GM13977 (cell line): ENCODE results near the gene ST6GALNAC3.
"Not testable (repeated sequence)": the region's sequence is repeated elsewhere in the genome, so short reads cannot be mapped to it uniquely, and the experiment has no call there.

ENCODE experiments used
- DNase-seq: peaks from one replicate; pipeline ENCODE4 v3.0.0; 2012; ENCODE audit warnings: low spot score
- CTCF ChIP-seq: IDR thresholded peaks from 2 replicates; pipeline ENCODE4 v1.5.1; 2012; ENCODE audit warnings: mild to moderate bottlenecking, control low read depth; ENCODE audit not compliant: insufficient read depth; ENCODE audit errors: extremely low read depth, missing control alignments
- in situ Hi-C: fragments of 300-500 bp; cut with MboI; formaldehyde crosslinking; loops from one replicate; pipeline ENCODE4 v1.12.0; 2022; ENCODE audit warnings: low sequenced_read_pairs, low pct_unique_long_range_greater_than_20kb, mixed read lengths, inconsistent platforms; ENCODE audit not compliant: unreplicated experiment

Gene ST6GALNAC3

GRCh38 chr1:76086597-76086996, 12.1 kb downstream of the ST6GALNAC3 start:
- in situ Hi-C loops = no loop called here

DNA sequence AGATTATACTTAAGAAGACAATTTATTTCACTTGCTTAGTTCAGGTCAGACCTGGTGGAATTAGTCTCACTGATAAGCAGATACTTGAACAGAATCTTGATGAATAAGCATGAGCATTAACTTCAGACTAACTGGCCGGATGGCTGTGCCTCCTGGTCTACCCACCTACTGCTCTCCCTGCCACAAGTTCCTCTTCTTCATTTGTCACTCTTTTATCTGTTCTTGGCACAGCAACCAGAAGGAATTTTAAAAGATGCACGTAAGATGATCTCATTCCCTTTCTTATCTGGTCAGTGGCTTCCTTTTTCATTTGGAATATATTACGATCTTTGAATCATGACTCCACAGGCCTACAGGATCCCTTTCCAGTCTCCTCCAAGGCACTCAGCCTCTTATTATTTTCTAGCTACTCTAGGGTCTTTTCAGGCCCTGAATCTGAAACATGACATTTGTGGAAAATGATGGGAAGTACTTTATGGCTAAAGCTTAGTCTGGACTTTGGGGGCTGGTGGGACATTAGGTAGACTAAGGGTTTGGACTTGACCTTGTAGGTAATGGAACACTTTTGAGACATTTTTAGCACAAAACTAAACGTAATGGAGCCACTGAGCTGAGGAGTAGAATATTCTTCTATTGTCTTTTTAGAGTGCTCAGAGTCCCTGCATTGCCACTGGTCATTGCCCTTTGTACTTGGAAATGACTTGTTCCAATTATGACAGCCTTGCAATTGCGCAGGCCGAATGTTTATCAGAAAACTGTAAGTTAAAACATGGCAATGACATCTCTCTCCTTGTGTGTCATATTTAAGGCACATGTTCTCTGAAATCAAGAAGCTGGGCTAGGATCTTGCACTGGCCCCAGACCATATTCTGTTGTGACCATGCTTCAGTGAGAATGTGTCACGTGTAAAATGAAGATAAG, 16.0 kb downstream of the ST6GALNAC3 start:
- no peak for TF ChIP-seq CTCF
- DNase-seq = no peak
- in situ Hi-C loops = no loop called here

More at GRCh38 chr1:76086597-76086996, 12.1 kb downstream of the ST6GALNAC3 start:
- no peak for TF ChIP-seq CTCF
- DNase-seq = no peak

DNA sequence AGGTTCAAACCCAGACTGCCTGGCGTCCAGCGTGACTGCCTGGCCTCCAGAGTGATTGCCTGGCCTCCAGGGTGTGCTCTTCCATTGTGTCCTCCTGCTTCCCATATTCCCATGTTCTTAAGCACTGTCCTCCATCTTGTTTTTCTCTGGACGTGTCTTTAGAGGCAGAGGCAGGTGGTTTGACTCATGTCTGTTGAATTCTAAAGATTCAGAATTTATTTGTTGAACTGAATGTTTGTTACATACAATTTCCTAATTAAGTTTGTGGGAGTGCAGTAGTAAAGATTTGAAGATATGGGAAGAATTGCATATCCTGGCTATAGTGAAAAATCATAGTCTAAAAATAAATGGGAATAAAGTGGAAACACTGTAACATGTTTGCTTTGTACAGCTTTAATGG, 18.3 kb downstream of the ST6GALNAC3 start:
- in situ Hi-C loops = no loop called here
- TF ChIP-seq CTCF = no peak
- no peak for DNase-seq

- in situ Hi-C loops = no loop called here
- TF ChIP-seq CTCF = no peak
These were observed 19.2 kb downstream of the ST6GALNAC3 start for GRCh38 chr1:76093522-76094312.

DNA sequence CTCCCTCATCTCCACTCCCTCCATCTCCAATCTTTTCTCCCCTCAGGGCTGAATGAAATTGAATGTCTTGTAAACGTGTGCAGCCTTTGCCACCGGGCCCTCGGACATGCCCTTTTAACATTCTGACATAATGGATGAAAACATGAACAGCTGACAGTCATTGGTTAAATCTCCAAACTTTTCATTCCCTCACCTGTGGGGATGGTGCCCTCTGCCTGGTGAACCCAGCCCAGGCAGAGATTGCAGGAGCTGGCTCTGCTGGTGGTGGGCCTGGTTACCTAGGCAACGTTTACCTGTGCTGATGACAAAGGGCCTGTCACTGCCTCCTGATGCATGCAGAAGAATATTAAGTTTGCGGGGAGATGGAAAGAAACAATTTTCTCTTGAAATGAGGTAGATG, 21.3 kb downstream of the ST6GALNAC3 start:
- in situ Hi-C loops = no loop called here
- no peak for DNase-seq

More at GRCh38 chr1:76093522-76094312, 19.2 kb downstream of the ST6GALNAC3 start:
- DNase-seq = no peak

DNA sequence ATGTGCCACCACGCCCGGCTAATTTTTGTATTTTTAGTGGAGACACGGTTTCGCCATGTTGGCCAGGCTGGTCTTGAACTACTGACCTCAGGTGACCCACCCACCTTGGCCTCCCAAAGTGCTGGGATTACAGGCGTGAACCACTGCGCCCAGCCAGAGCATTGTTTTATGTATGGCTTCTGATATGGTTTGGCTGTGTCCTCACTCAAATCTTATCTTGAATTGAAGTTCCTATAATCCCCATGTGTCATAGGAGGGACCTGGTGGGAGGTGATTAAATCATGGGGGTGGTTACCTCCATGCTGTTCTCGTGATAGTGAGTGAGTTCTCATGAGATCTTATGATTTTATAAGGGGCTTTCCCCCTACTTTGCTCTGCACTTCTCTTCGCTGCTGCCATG, 22.5 kb downstream of the ST6GALNAC3 start:
- in situ Hi-C loops = not testable (repeated sequence)

More for the DNA sequence above, 21.3 kb downstream of the ST6GALNAC3 start:
- TF ChIP-seq CTCF = no peak

GRCh38 chr1:76098845-76099244, 24.3 kb downstream of the ST6GALNAC3 start:
- no peak for TF ChIP-seq CTCF
- no peak for DNase-seq
- in situ Hi-C loops = no loop called here

More for the DNA sequence above, 22.5 kb downstream of the ST6GALNAC3 start:
- not testable (repeated sequence) for DNase-seq
